HepG2 (cell line): Measurements from ENCODE around the gene WIPF3. TPM values are rescaled to one million over a fixed set of nuclear protein-coding genes. Genes with fewer than 3 reads are reported as not detected.

Experiments
- ATAC-seq: fragments of 200-7000 bp; cut with Tn5 transposase; 3 replicates; pipeline ENCODE4 v1.9.1; 2020; ENCODE audit warnings: mild to moderate bottlenecking, moderate library complexity
- BruUV-seq: library from RNA; stranded (reverse); fragments of 400-500 nt; replicated peaks from 2 replicates; lab custom pipeline; 2021; lab: Mats Ljungman, UMichigan
- CTCF ChIA-PET: fragments of 300-600 bp; formaldehyde crosslinking; extraction: SDS; loops from one replicate; lab custom pipeline; 2021; ENCODE audit warnings: low total read pairs, inconsistent platforms, low intra/inter-chr PET ratio; lab: Yijun Ruan, JAX
- POLR2A ChIA-PET: fragments of 350-600 bp; sonication (Branson Sonifier 250); formaldehyde crosslinking; loops from one replicate; lab custom pipeline; 2020; ENCODE audit warnings: antibody characterized with exemption, inconsistent platforms; lab: Yijun Ruan, JAX
- DNase-seq: peaks from one replicate; pipeline ENCODE4 v3.0.0-alpha.2; 2015; ENCODE audit warnings: low spot score
- FAIRE-seq: peaks from 3 replicates; lab custom pipeline; 2011; peaks lifted over from hg19 to GRCh38; lab: Jason Lieb, UNC
- H2AFZ ChIP-seq: one replicate; pipeline ENCODE4 v1.6.1; 2011; ENCODE audit warnings: low read length, inconsistent platforms
- H3K27ac ChIP-seq: fragments of 300-600 bp; 3 replicates; pipeline ENCODE4 v1.8.0; 2011; ENCODE audit warnings: mixed run types, mild to moderate bottlenecking, mixed read lengths, low read length, inconsistent platforms; ENCODE audit not compliant: insufficient read depth; ENCODE audit errors: extremely low read length
- H3K27me3 ChIP-seq, 2 experiments: fragments of 200-600 bp in 1 of 2; 2 replicates in 1 of 2; 3 replicates in 1 of 2; pipeline versions ENCODE4 v1.6.0 to v1.8.0; 2011; ENCODE audit warnings: low read length in 2 of 2, mild to moderate bottlenecking in 2 of 2, moderate library complexity in 2 of 2, inconsistent platforms in 1 of 2; ENCODE audit not compliant: insufficient read depth in 2 of 2, control insufficient read depth in 1 of 2
- H3K36me3 ChIP-seq, 2 experiments: fragments of 200-600 bp in 1 of 2; replicated peaks in 1 of 2; 2 replicates in 1 of 2; 3 replicates in 1 of 2; pipeline versions ENCODE4 v1.5.1 to v1.8.0; 2011; ENCODE audit warnings: low read length in 2 of 2, inconsistent platforms in 1 of 2; ENCODE audit not compliant: insufficient read depth in 2 of 2, control insufficient read depth in 1 of 2
- H3K4me1 ChIP-seq: 2 replicates; pipeline ENCODE4 v1.5.1; 2012; ENCODE audit warnings: low read length, inconsistent platforms; ENCODE audit not compliant: insufficient read depth
- H3K4me2 ChIP-seq: 2 replicates; pipeline ENCODE4 v1.6.0; 2011; ENCODE audit warnings: low read depth, low read length, inconsistent platforms
- H3K4me3 ChIP-seq, 3 experiments: fragments of 200-600 bp in 1 of 3; sonication (generic), shearing (Covaris generic) in 1 of 3; replicated peaks in 1 of 3; 2 replicates each; pipeline ENCODE4 v1.5.1; 2011 to 2016; ENCODE audit warnings: low read length in 3 of 3, inconsistent platforms in 2 of 3, low read depth in 2 of 3, mild to moderate bottlenecking in 2 of 3, control low read depth in 1 of 3, mixed read lengths in 1 of 3; ENCODE audit not compliant: insufficient read depth in 1 of 3
- H3K79me2 ChIP-seq: one replicate; pipeline ENCODE4 v1.6.1; 2011; ENCODE audit warnings: low read length, inconsistent platforms; ENCODE audit not compliant: insufficient read depth
- H3K9ac ChIP-seq: 2 replicates; pipeline ENCODE4 v1.6.0; 2011; ENCODE audit warnings: mild to moderate bottlenecking, low read depth, low read length, inconsistent platforms; ENCODE audit not compliant: insufficient read depth
- H3K9me3 ChIP-seq: 2 replicates; pipeline ENCODE4 v1.5.1; 2012; ENCODE audit warnings: mild to moderate bottlenecking, low read length
- H4K20me1 ChIP-seq: 2 replicates; pipeline ENCODE4 v1.6.0; 2011; ENCODE audit warnings: inconsistent platforms, mild to moderate bottlenecking, low read length, moderate library complexity; ENCODE audit not compliant: insufficient read depth
- ATF7 ChIP-seq, 2 experiments: fragments of 450-650 bp in 1 of 2; sonication (generic) in 1 of 2; formaldehyde crosslinking in 1 of 2; IDR thresholded peaks; 2 replicates each; pipeline versions ENCODE4 v1.4.0 to v1.6.1; 2016 to 2020; ENCODE audit warnings: antibody characterized with exemption in 1 of 2, mild to moderate bottlenecking in 1 of 2, missing genetic modification reagents in 1 of 2
- CTCF ChIP-seq: sonication (generic); formaldehyde crosslinking; IDR thresholded peaks from 2 replicates; pipeline ENCODE4 v1.5.0; 2020; ENCODE audit warnings: mild to moderate bottlenecking, missing genetic modification reagents, moderate library complexity
- PAXIP1 ChIP-seq: sonication (generic); formaldehyde crosslinking; conservative IDR thresholded peaks from 2 replicates; pipeline ENCODE4 v1.4.0; 2020; ENCODE audit warnings: mild to moderate bottlenecking, missing genetic modification reagents, moderate library complexity
- STAG1 ChIP-seq: sonication (generic); formaldehyde crosslinking; IDR thresholded peaks from 2 replicates; pipeline ENCODE4 v1.4.0; 2020; ENCODE audit warnings: missing genetic modification reagents
- ZBTB25 ChIP-seq: IDR thresholded peaks from 2 replicates; pipeline ENCODE4 v1.6.1; 2018; ENCODE audit warnings: missing genetic modification reagents
- ZNF597 ChIP-seq: sonication (generic); formaldehyde crosslinking; IDR thresholded peaks from 2 replicates; pipeline ENCODE4 v1.5.0; 2020; ENCODE audit warnings: missing genetic modification reagents
- WGBS: methylation state at CpG from one replicate; pipeline ENCODE4 v1.1.6; 2017; ENCODE audit warnings: low lambda C conversion rate; 5-methylcytosine and 5-hydroxymethylcytosine counted together
- in situ Hi-C: cut with HindIII; loops from 2 replicates; pipeline ENCODE4 v1.10.0; 2017; ENCODE audit warnings: low pct_unique_long_range_greater_than_20kb; ENCODE audit not compliant: extremely low pct_ligation_motif_present
- intact Hi-C: fragments of 100-400 bp; cut with micrococcal nuclease; formaldehyde crosslinking; loops from one replicate; pipeline ENCODE4 v1.10.0; 2022; ENCODE audit not compliant: unreplicated experiment
- polyA plus RNA-seq, 8 experiments: library from polyadenylated mRNA; depleted of rRNA in 3 of 8; stranded (reverse) in 7 of 8; unstranded in 1 of 8; fragments of >200 nt; fragmentation: Illumina TruSeq in 4 of 8; extraction: Trizol in 4 of 8; gene quantifications; 2 replicates each; pipeline versions ENCODE4 v1.2.1 to v1.2.3, GENCODE V29; 2011 to 2016; ENCODE audit warnings: low read depth in 4 of 8, missing spikeins in 1 of 8, mixed read lengths in 1 of 8; ENCODE audit not compliant: insufficient read depth in 1 of 8
- total RNA-seq, 5 experiments: library from RNA; depleted of rRNA; stranded (reverse); fragments of >200 nt; fragmentation: Illumina TruSeq; extraction: Trizol; gene quantifications; 2 replicates each; pipeline ENCODE4 v1.2.3, GENCODE V29; 2016; ENCODE audit warnings: low read depth in 1 of 5

WIPF3 gene
- total and polyA plus RNA-seq, 2 of the 13 experiments (the other 11 are each of a cell fraction or from before 2014, with no cell fraction given) = 0.03 TPM; not detected in 1

- H4K20me1 ChIP-seq = no peaks in the 10 kb centered on the region
- H3K79me2 ChIP-seq = no peaks in the 10 kb centered on the region
- no peaks in the 10 kb centered on the region for H3K36me3 ChIP-seq
- 15% methylated on average over 6 of the region's 7 CpGs for WGBS
- no peak overlapping the region for H3K9ac ChIP-seq
- ChIA-PET CTCF (no interaction called here), POLR2A (no interaction called here)
- no peak overlapping the region for H3K4me2 ChIP-seq
- H3K4me3 ChIP-seq = no peak overlapping the region
- H3K4me1 ChIP-seq = no peaks in the 10 kb centered on the region
- TF ChIP-seq STAG1 (CRISPR knock-in tag) (0 out of 2 replicates have a peak, but pooled peaks have one; percentile 17), ZBTB25 (no peak), CTCF (CRISPR knock-in tag) (peak; percentile 38)
- in situ Hi-C loops (no loop called here), intact Hi-C loops (no loop called here)
- DNase-seq = no peak
- no TSS peak for BruUV-seq
- H3K9me3 ChIP-seq = no peaks in the 10 kb centered on the region
- H2AFZ ChIP-seq = no peak overlapping the region
- FAIRE-seq = no peak
- H3K27me3 ChIP-seq = peaks cover 1 to 27% of the 10 kb centered on the region in 2 experiments; a peak in 2 of 5 replicates
- no peak overlapping the region for H3K27ac ChIP-seq
- peak; percentile 50; the same call in 1 of the 3 replicates for ATAC-seq
These were observed 81.7 kb downstream of the WIPF3 start for GRCh38 chr7:29888006-29888405.

- Histone ChIP-seq H3K9ac (no peak overlapping the region), H3K79me2 (no peaks in the 10 kb centered on the region), H3K36me3 (no peaks in the 10 kb centered on the region), H3K4me1 (no peaks in the 10 kb centered on the region), H3K4me3 (no peak overlapping the region), H3K4me2 (no peak overlapping the region), H4K20me1 (no peaks in the 10 kb centered on the region), H3K9me3 (no peaks in the 10 kb centered on the region), H3K27ac (no peak overlapping the region), H3K27me3 (peaks cover 1 to 27% of the 10 kb centered on the region in 2 experiments; a peak in 2 of 5 replicates), H2AFZ (no peak overlapping the region)
- ChIA-PET CTCF (no interaction called here), POLR2A (no interaction called here)
- in situ Hi-C loops (no loop called here), intact Hi-C loops (no loop called here)
- no peak for ATAC-seq
- TF ChIP-seq PAXIP1 (CRISPR knock-in tag) = no peak
- no peak for TF ChIP-seq ZNF597 (CRISPR knock-in tag)
- TF ChIP-seq ATF7 (IDR thresholded peaks at IDR 0.05) = peak; percentile 92
- TF ChIP-seq ATF7 (CRISPR knock-in tag; IDR thresholded peaks at IDR 0.05) = no peak
- DNase-seq = no peak
- FAIRE-seq = no peak
- BruUV-seq = no TSS peak
- 39% methylated on average over 5 of the region's 5 CpGs for WGBS
These were observed 83.0 kb downstream of the WIPF3 start for GRCh38 chr7:29889288-29889687.
